GM18499 (cell line): Measurements from ENCODE around the gene LTO1.

Experiments
- ATAC-seq: cut with Tn5 transposase; IDR thresholded peaks from one replicate; pipeline ENCODE4 v1.9.1; 2021; ENCODE audit warnings: moderate number of reproducible peaks; ENCODE audit not compliant: insufficient read depth, unreplicated experiment

The LTO1 gene

DNA sequence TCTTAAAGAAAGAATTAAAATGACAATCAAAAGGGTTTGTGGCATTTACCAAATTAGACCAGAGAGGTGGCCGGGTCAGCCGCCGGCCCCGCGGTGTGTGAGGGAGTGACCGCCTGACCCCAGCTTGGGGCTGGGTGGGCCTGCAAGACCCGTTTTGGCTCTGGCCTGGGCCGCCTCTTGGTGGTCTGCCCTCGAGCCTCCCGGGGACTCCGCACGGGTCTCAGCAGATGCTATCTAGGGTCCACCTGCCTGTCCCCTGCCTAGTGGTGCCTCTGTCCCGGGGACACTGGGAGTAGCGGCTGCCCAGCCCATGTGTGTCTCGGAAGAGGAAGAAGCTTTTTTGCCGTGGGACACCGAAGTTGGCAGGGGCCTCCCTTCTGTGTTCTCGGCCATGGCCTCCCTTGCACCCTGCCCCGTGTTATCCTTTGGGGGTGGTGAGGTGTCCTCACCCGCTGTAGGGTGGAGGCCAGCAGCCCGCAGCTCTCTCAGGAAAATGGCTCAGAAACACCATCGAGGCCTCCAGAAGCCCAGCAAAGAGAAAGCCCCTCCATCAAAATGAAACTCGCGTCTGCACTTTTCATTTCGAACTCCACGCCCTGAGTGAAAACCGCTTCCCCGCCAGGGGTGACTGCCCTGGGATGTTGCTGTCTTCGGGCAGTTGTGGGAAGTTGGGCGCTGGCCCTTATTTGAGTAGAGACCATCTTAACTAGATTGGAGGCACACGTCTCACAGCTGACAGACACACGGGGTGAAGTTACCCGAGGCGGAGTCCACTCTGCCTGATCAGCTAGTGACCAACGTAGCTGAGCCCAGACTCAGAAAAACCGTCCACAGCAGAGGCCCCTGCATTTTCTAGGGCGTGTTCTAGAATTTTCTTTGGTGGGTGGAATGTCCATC, 26.2 kb downstream of the LTO1 start:
- ATAC-seq, result no peak

DNA sequence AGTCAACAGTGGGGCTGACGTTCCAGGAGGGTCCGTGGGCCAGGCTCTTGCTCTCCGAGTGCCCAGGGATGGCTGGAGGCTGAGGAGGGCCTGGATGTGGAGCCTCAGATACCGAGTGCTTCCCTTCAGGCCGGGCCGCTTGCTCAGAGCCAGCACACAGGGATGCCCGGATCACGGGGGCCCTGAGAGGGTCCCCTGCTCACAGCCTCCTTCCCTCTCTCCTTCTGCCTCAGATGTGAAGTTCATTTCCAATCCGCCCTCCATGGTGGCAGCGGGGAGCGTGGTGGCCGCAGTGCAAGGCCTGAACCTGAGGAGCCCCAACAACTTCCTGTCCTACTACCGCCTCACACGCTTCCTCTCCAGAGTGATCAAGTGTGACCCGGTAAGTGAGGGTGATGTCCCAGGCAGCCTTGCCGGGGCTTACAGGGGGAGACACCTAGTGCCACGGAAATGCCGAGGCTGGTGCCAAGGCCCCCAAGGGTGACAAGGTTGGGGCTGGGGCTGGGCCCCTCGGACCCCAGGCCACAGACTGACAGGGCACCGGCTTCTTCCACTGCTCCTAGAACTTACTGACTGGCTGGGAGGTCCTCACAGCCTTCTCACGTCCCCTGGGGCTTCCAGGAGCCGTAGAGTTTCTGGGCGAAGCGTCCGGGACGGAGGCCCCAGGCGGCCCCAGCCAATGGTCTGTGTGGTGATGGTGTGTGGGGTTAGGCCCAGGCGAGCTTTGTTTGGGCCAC, 27.2 kb downstream of the LTO1 start:
- no peak for ATAC-seq

DNA sequence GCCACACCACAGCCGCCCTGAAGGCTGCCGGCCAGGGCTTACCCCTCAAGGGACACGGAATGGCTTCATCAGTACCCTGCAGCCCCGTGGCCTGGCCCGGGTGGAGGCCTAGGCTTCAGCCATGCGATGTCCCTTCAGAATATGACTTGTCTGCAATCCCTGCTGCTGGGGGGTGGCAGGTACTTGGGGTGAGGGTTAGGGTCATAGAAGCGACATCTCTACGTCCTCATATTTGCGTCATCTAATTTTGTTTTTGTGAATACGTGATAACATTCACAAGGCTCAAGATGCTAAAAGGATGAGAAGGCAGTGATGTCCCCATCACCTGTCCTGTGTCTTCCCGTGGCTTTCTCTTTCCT, 27.8 kb downstream of the LTO1 start:
- ATAC-seq, result no peak

DNA sequence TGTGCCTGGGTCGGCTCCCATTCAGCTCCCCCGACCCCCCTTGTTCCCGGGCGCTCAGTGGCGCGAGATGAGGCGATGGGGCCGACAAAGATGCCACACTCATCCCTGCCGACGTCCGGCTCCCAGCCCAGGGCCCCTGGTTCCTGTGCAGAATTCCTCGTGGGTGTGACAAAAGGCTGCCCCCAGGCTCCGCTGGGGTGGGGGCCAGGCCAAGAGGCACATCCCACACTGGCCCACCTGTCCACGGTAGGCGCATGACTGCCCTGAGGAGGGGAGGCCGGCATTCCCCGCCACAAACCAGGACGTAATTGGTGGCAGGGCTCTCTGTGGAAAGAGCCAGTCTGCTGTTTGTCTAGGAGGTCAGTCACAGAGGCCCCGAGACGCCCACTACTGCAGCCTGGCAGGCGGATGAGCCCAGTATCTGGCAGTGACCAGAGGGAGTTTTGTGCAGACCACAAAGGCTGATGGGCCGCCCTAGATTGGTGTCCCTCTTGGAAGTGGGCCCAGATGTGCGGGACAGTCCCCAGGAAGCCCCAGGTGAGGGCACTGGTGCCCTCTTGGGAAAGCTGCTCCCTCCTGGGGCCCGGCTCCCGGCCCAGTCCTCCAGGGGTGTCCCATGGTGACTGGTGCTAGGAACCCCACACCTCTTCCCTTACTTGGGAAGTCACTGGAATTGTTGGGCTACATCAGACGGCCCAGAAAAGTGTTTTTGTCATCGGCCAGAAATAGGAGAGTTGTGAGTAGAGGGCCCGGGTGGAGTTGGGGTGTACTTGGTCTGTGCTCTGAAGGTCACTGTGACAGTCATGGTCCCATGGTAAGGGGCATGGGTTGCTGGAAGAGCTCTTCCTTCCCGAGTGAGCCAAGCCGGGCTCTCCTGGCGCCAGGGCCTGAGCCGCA, 28.4 kb downstream of the LTO1 start:
- no peak for ATAC-seq

DNA sequence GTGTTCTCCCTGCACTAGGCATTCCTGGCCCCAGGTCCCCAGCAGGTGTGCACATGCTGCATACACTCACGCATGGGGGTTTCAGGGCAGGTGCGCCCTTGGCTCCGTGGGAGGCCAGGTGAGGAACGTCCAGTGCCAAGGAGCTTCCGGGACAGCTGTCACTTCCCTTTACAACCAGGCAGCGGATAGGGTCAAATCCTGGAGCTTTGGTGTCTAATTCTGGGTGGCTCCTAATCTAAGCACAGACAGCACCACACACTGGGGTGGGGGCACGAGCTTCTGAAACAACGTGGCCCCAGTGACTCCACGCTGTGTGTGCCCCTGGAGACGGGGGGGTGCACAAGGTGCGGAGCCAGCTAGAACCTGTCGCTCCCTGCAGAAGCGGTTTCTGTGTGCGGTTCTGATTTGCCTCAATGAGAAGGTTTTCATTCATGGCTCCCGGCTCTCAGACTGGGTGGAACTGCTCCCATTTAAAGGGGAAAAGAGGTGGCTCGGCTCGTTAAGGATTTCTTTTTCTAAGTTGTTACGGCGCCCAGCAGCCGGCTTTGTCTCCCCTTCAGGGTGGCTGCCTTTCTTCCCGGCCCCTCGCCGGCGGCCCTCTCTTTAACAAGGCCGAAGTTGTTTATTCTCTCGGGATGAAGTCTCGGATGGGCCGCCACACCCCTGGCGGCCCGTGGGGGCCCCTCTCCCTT, 29.2 kb downstream of the LTO1 start:
- ATAC-seq, result no peak

DNA sequence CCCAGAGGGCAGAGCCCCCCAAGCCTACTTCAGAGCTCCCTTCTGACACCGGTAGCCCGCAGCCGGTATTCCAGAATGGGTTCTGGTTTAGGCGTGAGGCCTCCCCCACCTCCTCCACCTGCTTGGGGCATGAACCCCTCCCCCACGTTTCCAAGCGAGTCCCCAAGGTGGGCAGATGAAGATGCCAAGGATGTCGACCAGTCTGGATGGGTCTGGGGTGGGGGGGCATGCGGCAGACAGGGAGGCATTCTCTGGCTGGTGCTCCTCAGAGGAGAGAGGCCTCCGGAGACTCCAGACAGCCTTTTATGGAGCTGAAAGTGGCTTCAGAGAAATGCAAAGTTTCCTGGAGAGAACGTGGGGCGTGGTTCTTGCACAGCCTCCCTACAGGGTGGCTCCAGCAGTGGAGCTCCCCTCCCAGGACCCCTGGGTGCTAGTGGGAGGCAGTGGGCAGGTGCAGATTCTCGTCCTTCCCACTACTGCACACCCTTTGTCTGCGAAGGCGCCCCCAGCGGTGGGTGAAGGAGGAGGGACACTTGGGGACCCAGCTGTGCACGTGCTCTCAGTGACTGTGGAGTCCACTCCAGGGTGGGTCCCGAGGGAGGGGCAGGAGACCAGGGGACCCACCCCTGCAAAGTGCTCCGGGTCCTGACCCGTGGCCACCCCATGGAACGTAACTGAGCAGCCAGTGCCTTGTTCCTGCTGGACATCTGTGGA, 30.0 kb downstream of the LTO1 start:
- no peak for ATAC-seq

DNA sequence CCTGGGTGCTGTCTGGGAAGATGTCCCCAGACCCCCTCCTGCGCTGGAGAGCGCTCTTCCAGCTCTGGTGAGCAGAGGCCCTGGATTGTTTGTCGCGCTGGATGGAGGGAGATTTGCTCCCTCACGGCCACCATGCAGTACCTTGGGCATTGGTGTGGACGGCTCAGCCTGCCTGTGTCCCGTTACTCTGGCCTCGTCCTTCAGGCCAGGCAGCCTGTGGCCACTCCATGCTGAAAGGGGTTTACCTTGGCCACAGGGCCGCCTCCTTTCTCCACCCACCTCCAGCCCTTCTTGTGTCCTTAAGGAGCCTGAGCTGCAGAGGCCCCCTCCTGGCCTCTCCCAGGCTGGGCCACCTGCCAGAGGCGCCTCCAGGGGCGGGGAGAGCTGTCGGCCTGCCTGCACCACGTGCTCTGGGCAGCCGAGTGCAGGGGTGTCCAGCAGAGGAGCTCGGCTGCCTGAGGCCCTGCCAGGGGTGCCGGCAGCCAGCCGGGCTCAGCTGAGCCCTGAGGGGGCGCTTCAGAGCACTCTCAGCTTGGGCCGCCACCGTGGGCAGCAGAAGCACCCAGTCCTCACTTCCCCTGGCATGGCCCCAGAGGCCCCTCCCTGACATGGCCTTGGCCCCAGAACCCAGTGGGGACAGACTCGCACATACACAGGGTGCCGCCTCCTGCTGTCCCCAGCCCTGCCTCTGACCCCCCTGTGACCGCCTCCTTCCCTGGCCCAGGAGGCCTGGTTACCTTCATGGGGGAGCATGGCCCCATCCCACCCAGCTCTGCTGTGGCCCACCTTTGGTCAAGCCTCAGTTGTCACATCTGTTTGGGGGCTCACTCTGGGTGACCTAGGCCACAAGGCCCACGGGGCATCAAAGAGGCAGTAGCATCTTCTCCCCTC, 30.8 kb downstream of the LTO1 start:
- no peak for ATAC-seq

DNA sequence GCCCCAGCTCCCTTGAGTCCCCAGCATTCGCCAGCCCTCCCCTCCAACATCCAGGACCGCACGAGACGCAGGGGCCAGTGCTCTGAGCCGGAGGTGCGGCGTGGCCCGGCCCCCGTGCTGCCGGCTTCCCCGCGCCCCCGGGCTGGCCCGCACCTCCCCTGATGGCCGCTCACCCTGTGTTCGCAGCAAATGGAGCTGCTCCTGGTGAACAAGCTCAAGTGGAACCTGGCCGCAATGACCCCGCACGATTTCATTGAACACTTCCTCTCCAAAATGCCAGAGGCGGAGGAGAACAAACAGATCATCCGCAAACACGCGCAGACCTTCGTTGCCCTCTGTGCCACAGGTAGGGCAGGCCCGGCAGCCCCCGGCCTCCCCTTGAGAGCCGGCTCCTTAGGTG, 31.5 kb downstream of the LTO1 start:
- ATAC-seq, result no peak

DNA sequence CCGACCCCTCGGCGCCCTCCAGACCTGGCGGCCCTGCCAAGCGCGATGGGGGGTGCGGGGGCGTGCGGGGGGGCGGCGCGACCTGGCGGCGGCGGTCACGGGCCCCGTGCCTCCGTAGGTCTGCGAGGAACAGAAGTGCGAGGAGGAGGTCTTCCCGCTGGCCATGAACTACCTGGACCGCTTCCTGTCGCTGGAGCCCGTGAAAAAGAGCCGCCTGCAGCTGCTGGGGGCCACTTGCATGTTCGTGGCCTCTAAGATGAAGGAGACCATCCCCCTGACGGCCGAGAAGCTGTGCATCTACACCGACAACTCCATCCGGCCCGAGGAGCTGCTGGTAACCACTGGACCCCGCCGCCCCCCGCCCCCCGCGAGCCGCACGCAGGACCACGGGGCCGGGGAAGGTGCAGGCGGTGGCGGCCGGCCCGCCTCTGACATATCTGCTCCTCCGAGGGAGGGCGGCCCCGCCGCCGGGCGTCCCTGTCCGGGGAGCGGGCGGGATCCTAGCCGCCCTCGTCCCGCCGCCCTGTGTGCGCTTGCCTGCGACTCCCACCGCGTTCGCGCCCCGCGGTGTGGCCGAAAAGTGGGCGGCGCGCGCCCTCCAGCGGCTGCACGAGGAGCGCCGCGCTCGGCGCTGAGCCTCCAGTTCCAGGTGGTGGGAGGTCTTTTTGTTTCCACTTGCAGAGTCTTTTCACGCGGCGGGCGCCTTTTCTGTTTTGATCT, 32.1 kb downstream of the LTO1 start:
- ATAC-seq, result no peak

DNA sequence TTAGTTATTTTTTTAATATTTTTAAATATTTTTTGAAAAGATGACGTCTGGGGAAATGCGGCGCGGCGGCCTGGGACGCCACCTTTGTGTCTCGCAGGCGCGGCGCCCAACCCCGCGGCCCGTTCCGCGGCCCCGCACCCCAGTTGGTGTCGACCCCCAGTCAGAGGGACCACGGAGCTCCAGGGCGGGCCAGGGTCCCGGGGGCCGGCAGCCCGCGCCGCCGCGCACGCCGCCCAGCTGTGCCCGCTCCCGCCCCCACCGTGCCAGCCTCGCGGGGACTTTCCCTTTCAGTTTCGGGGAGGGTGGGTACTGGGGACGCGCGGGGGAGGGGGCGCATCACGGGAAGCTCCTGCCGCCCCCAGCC, 32.6 kb downstream of the LTO1 start:
- ATAC-seq, result no peak

DNA sequence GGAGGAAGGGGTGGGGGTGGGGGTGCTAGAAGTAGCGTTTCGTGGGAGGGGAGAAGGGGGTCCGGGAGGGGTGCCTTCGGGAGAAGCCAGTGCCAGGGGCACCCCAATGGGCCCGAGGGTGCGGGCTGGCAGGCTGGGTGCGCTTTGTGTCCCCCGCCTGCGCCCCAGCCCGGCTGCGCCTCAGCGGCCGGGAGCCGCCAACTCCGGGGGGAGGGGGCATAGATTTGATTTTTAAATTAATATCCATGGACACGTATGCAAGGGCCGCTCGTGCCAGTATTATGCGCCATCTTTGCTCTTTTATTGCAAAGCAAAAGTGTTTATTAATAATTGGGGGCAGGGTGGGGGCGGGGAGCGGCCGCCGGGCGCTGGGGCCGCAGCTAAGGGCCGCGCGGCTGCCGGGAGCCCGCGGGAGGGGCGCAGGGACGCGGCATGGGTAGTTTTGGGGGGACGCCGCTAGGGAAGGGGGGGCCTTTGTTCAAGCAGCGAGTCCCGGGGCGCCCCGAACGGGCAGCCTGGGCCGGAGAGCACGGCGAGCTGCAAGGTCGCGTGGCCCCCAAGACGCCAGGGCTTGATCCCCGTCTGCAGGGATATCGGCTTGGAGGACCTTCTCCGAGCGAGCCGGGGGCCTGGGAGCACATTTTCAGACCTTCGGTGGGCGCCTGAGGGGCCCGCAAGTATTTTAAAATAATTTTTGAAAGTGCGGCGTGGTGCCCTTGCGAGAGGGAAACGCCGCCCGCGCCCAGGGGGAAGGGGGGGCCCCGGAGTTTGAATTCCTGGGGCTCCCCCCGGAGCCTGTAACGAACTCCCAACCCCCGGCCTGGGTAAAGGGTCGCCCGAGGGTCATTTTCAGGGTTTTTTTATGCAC, 33.2 kb downstream of the LTO1 start:
- ATAC-seq, result no peak

DNA sequence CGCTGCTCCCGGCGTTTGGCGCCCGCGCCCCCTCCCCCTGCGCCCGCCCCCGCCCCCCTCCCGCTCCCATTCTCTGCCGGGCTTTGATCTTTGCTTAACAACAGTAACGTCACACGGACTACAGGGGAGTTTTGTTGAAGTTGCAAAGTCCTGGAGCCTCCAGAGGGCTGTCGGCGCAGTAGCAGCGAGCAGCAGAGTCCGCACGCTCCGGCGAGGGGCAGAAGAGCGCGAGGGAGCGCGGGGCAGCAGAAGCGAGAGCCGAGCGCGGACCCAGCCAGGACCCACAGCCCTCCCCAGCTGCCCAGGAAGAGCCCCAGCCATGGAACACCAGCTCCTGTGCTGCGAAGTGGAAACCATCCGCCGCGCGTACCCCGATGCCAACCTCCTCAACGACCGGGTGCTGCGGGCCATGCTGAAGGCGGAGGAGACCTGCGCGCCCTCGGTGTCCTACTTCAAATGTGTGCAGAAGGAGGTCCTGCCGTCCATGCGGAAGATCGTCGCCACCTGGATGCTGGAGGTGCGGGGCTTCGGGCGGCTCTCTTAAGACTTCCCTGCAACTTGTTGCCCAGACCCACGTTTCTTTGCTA, 34.1 kb downstream of the LTO1 start, which contains the start of gene CCND1:
TSS of gene CCND1 (plus strand) at position 162 of the 587 bp plus-strand sequence. CDS start at position 320, 158 bp downstream.
- ATAC-seq, result no peak

DNA sequence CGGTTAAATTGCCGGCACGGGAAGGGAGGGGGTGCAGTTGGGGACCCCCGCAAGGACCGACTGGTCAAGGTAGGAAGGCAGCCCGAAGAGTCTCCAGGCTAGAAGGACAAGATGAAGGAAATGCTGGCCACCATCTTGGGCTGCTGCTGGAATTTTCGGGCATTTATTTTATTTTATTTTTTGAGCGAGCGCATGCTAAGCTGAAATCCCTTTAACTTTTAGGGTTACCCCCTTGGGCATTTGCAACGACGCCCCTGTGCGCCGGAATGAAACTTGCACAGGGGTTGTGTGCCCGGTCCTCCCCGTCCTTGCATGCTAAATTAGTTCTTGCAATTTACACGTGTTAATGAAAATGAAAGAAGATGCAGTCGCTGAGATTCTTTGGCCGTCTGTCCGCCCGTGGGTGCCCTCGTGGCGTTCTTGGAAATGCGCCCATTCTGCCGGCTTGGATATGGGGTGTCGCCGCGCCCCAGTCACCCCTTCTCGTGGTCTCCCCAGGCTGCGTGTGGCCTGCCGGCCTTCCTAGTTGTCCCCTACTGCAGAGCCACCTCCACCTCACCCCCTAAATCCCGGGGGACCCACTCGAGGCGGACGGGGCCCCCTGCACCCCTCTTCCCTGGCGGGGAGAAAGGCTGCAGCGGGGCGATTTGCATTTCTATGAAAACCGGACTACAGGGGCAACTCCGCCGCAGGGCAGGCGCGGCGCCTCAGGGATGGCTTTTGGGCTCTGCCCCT, 34.7 kb downstream of the LTO1 start:
- ATAC-seq, result no peak

DNA sequence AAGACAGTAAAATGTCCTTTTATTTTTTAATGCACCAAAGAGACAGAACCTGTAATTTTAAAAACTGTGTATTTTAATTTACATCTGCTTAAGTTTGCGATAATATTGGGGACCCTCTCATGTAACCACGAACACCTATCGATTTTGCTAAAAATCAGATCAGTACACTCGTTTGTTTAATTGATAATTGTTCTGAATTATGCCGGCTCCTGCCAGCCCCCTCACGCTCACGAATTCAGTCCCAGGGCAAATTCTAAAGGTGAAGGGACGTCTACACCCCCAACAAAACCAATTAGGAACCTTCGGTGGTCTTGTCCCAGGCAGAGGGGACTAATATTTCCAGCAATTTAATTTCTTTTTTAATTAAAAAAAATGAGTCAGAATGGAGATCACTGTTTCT, 35.3 kb downstream of the LTO1 start:
- no peak for ATAC-seq

DNA sequence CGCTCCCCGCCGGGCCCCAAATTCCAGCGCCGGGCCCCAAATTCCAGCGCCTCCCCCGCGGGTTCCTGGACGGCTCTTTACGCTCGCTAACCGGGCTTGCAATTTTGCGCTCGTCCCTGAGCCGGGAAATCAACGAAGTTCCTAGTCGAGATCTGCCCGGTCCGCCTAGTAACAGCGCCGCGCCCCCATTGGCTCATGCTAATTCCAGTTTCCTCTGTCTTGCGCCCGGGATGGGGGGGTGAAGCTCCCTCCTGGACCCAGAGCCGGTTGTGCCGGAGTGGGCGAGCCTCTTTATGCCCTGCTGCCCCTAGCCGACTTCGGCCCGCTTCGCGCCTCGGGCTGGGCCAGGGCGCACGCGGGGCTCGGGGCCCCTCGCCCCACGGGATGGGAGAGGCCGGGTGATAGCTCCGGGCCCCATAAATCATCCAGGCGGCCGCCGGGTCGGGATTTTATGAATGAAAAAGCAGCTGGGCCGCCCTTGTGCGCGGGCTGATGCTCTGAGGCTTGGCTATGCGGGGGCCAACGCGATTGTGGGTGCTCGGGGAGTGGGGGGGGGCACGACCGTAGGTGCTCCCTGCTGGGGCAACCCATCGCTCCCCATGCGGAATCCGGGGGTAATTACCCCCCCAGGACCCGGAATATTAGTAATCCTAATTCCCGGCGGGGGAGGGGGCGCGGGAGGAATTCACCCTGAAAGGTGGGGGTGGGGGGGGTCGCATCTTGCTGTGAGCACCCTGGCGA, 36.0 kb downstream of the LTO1 start:
- ATAC-seq, result no peak
